Measurements from ENCODE around the gene SSBP4. TPM values are rescaled to one million over a fixed set of nuclear protein-coding genes. Genes with fewer than 3 reads are reported as not detected.

SSBP4 gene
- total and polyA plus RNA-seq, 9 of the 15 experiments (the other 6 are each of a cell fraction or from before 2014, with no cell fraction given): 1.1 to 189 (median 39.0) TPM

DNA sequence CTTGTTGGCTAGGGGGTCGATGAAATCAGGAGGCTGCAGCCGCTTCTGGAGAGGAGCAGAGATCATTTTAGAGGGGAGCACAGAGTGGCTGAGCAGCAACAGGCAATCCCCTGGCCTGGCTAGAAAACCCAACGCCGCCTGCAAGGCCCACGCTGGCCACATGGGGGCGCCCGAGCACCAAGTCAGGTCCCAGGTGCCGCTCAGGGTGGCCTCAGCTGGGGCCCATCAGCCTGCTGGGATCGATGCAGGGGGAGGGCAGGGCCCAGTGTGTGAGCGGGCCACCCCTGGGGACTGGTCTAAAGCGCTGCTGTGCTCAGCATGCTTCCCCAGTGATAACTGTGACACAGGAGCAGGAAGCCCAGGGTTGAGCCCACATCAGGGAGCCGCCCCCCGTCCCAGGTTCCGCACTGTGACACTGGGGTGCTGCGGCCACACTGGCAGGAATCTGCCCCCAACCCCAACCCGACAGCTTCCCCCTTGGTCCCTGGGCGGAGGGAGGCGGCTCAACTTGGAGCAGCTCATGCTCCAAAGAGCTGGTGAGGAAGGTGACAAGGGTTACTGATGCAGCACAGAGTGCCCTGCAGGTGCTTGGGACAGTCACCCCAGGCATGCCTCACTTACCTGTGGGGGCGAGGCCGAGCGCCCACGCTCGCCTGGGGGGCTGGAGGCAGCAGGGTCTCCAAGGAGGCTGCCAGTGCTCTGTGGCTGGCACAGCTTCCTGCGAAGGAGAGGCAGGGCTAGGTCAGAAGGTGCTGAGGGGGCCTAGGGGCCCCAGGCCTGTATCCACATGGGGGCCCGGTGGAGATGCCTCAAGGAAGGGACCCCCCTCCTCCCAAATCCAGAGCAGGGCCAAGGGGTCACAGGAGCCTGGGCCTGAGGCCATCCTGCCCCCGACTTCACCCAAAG, 32.0 kb downstream of the SSBP4 start (continued):
- TF ChIP-seq, protein P1, sequence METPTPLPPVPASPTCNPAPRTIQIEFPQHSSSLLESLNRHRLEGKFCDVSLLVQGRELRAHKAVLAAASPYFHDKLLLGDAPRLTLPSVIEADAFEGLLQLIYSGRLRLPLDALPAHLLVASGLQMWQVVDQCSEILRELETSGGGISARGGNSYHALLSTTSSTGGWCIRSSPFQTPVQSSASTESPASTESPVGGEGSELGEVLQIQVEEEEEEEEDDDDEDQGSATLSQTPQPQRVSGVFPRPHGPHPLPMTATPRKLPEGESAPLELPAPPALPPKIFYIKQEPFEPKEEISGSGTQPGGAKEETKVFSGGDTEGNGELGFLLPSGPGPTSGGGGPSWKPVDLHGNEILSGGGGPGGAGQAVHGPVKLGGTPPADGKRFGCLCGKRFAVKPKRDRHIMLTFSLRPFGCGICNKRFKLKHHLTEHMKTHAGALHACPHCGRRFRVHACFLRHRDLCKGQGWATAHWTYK (CRISPR knock-in tag; IDR thresholded peaks at IDR 0.05): no peak
- TF ChIP-seq, protein P2, sequence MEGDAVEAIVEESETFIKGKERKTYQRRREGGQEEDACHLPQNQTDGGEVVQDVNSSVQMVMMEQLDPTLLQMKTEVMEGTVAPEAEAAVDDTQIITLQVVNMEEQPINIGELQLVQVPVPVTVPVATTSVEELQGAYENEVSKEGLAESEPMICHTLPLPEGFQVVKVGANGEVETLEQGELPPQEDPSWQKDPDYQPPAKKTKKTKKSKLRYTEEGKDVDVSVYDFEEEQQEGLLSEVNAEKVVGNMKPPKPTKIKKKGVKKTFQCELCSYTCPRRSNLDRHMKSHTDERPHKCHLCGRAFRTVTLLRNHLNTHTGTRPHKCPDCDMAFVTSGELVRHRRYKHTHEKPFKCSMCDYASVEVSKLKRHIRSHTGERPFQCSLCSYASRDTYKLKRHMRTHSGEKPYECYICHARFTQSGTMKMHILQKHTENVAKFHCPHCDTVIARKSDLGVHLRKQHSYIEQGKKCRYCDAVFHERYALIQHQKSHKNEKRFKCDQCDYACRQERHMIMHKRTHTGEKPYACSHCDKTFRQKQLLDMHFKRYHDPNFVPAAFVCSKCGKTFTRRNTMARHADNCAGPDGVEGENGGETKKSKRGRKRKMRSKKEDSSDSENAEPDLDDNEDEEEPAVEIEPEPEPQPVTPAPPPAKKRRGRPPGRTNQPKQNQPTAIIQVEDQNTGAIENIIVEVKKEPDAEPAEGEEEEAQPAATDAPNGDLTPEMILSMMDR (IDR thresholded peaks at IDR 0.05 in 2 of 3, conservative IDR thresholded peaks at IDR 0.05 in 1 of 3; ENCODE audit: insufficient read depth in 2 of 3, low read depth in 1 of 3, low read length in 3 of 3): peak; percentile 92 to 94 (median 93)
- TF ChIP-seq ZBTB8A (IDR thresholded peaks at IDR 0.05; ENCODE audit: partially characterized antibody): no peak
- TF ChIP-seq POLR3A (IDR thresholded peaks at IDR 0.05; ENCODE audit: borderline replicate concordance, extremely low read depth, insufficient read depth, insufficient read length): no peak
- TF ChIP-seq MAZ (CRISPR knock-in tag; conservative IDR thresholded peaks at IDR 0.05 in 1 of 2, IDR thresholded peaks at IDR 0.05 in 1 of 2): 0 out of 4 replicates have a peak, but pooled peaks have one; percentile 33 to 36
- peak in 1 of 3 experiments; percentile 54 for TF ChIP-seq YY1 (IDR thresholded peaks at IDR 0.05; ENCODE audit: borderline replicate concordance in 1 of 3, control insufficient read depth in 1 of 3, extremely low read depth in 1 of 3, insufficient read depth in 3 of 3, insufficient read length in 1 of 3, insufficient replicate concordance in 2 of 3, low read depth in 1 of 3, low read length in 2 of 3)
- TF ChIP-seq TFAP4 (CRISPR knock-in tag; IDR thresholded peaks at IDR 0.05; ENCODE audit: borderline replicate concordance): peak; percentile 96
- no peak for TF ChIP-seq TBL1XR1 (IDR thresholded peaks at IDR 0.05; ENCODE audit: low read length in 2 of 2)
- TF ChIP-seq, protein P3, sequence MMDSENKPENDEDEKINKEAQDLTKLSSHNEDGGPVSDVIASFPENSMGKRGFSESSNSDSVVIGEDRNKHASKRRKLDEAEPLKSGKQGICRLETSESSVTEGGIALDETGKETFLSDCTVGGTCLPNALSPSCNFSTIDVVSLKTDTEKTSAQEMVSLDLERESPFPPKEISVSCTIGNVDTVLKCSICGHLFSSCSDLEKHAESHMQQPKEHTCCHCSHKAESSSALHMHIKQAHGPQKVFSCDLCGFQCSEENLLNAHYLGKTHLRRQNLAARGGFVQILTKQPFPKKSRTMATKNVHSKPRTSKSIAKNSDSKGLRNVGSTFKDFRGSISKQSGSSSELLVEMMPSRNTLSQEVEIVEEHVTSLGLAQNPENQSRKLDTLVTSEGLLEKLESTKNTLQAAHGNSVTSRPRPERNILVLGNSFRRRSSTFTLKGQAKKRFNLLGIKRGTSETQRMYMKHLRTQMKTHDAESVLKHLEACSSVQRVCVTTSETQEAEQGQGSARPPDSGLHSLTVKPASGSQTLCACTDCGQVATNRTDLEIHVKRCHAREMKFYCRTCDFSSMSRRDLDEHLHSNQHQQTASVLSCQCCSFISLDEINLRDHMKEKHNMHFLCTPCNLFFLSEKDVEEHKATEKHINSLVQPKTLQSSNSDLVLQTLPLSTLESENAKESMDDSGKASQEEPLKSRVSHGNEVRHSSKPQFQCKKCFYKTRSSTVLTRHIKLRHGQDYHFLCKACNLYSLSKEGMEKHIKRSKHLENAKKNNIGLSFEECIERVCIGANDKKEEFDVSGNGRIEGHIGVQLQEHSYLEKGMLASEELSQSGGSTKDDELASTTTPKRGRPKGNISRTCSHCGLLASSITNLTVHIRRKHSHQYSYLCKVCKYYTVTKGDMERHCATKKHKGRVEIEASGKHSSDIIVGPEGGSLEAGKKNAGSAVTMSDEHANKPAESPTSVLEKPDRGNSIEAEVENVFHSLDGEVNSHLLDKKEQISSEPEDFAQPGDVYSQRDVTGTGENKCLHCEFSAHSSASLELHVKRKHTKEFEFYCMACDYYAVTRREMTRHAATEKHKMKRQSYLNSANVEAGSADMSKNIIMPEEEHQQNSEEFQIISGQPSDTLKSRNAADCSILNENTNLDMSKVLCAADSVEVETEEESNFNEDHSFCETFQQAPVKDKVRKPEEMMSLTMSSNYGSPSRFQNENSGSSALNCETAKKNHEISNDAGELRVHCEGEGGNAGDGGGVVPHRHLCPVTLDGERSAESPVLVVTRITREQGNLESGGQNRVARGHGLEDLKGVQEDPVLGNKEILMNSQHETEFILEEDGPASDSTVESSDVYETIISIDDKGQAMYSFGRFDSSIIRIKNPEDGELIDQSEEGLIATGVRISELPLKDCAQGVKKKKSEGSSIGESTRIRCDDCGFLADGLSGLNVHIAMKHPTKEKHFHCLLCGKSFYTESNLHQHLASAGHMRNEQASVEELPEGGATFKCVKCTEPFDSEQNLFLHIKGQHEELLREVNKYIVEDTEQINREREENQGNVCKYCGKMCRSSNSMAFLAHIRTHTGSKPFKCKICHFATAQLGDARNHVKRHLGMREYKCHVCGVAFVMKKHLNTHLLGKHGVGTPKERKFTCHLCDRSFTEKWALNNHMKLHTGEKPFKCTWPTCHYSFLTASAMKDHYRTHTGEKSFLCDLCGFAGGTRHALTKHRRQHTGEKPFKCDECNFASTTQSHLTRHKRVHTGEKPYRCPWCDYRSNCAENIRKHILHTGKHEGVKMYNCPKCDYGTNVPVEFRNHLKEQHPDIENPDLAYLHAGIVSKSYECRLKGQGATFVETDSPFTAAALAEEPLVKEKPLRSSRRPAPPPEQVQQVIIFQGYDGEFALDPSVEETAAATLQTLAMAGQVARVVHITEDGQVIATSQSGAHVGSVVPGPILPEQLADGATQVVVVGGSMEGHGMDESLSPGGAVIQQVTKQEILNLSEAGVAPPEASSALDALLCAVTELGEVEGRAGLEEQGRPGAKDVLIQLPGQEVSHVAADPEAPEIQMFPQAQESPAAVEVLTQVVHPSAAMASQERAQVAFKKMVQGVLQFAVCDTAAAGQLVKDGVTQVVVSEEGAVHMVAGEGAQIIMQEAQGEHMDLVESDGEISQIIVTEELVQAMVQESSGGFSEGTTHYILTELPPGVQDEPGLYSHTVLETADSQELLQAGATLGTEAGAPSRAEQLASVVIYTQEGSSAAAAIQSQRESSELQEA (IDR thresholded peaks at IDR 0.05; ENCODE audit: low read depth): no peak
- TF ChIP-seq NEUROD1 (IDR thresholded peaks at IDR 0.05; ENCODE audit: borderline replicate concordance, low read depth, low read length, partially characterized antibody): no peak
- TF ChIP-seq SMARCE1 (IDR thresholded peaks at IDR 0.05): no peak

Data from K562 (cell line).